Lower leg skin (tissue), 3 donors: ENCODE measurements around the gene YTHDF1.
A peak's percentile ranks its signal among the peaks of the same experiment; 100 is the strongest.

Experiments
- CTCF ChIP-seq, 3 donors: fragments of 450-650 bp; IDR thresholded peaks; one replicate each; pipeline ENCODE4 v1.5.1; 2016; ENCODE audit warnings: antibody characterized with exemption in 3 of 3, mild to moderate bottlenecking in 3 of 3, moderate library complexity in 2 of 3
- POLR2A ChIP-seq, 2 donors: fragments of 450-650 bp; IDR thresholded peaks; one replicate each; pipeline ENCODE4 v1.6.1; 2016 to 2017; ENCODE audit warnings: antibody characterized with exemption in 2 of 2, mild to moderate bottlenecking in 1 of 2, moderate library complexity in 1 of 2

GRCh38 chr20:63256954-63257353 is 41.0 kb upstream of the YTHDF1 start:
- TF ChIP-seq POLR2A (IDR thresholded peaks at IDR 0.05): no peak
- peak in 1 of 3 donors; percentile 17 for TF ChIP-seq CTCF (IDR thresholded peaks at IDR 0.05)
